Fibroblast of lung (primary cell): ENCODE results near the gene ZNF804B.

Source experiments
- EZH2 ChIP-seq: IDR thresholded peaks from 2 replicates; pipeline ENCODE4 v1.5.1; 2012; ENCODE audit warnings: low read length, control low read depth, mild to moderate bottlenecking; ENCODE audit errors: missing control alignments
- TF ChIP-seq, protein P1 (sequence below), 2 donors: IDR thresholded peaks in 1 of 2; conservative IDR thresholded peaks in 1 of 2; 1 replicate in 1 of 2; 2 replicates in 1 of 2; pipeline ENCODE4 v1.5.1; 2011 to 2012; ENCODE audit warnings: low read length in 2 of 2, control low read depth in 1 of 2, inconsistent platforms in 1 of 2, low read depth in 1 of 2, mild to moderate bottlenecking in 1 of 2

GRCh38 chr7:88842201-88842600 lies 82.7 kb downstream of the ZNF804B start:
- TF ChIP-seq, protein P1, sequence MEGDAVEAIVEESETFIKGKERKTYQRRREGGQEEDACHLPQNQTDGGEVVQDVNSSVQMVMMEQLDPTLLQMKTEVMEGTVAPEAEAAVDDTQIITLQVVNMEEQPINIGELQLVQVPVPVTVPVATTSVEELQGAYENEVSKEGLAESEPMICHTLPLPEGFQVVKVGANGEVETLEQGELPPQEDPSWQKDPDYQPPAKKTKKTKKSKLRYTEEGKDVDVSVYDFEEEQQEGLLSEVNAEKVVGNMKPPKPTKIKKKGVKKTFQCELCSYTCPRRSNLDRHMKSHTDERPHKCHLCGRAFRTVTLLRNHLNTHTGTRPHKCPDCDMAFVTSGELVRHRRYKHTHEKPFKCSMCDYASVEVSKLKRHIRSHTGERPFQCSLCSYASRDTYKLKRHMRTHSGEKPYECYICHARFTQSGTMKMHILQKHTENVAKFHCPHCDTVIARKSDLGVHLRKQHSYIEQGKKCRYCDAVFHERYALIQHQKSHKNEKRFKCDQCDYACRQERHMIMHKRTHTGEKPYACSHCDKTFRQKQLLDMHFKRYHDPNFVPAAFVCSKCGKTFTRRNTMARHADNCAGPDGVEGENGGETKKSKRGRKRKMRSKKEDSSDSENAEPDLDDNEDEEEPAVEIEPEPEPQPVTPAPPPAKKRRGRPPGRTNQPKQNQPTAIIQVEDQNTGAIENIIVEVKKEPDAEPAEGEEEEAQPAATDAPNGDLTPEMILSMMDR (conservative IDR thresholded peaks at IDR 0.05 in 1 of 2, IDR thresholded peaks at IDR 0.05 in 1 of 2; ENCODE audit: low read depth in 1 of 2, low read length in 2 of 2): no peak
- TF ChIP-seq EZH2: no peak
